Activated T-cell treated with anti-CD3 and anti-CD28 coated beads for 1 hour (primary cell): ENCODE data around the gene BMPR1A.
"Not testable (repeated sequence)": the region's sequence is repeated elsewhere in the genome, so short reads cannot be mapped to it uniquely, and the experiment has no call there.

Experiments used
- DNase-seq: peaks from one replicate; pipeline ENCODE4 v3.0.0-alpha.2; 2020; ENCODE audit warnings: low read depth

Gene BMPR1A

DNA sequence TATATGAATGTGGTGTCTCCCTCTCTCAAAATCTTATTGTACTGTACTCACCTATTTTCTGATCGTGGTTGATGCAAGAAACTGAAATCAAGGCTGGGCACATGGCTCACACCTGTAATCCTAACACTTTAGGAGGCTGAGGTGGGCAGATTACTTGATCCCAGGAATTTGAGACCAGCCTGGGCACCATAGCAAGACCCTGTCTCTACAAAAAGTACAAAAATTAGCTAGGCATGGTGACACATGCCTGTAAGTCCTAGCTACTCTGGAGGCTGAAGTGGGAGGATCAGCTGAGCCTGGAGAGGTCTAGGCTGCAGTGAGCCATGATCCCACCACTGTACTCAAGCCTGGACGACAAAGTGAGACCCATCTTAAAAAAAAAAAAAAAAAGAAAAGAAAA, 185.0 kb downstream of the BMPR1A start:
- no peak for DNase-seq

DNA sequence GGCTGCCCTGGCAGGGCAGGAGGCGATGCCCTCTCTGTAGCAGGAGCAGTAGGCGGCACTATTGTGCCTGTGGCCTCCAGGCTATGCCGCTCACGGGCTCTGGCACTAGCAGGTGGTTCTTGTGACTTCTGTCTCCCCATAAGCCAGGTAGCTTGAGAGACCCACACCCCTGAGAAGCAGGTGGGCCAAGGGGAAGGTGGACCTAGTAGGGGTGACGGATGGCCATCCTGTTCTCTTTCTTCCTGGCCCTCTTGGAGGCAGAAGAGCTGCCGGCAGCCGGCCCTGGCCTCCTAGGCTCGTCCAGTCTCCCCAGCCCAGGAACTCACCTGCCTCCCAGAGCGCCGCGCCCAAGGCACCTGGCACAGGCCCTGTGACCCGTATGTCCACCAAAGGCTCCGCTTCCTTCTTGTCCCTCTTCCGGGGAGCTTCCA, 185.6 kb downstream of the BMPR1A start:
- DNase-seq = no peak

- DNase-seq = no peak
Observed at GRCh38 chr10:86942441-86943315, 186.3 kb downstream of the BMPR1A start.

- no peak for DNase-seq
Observed at GRCh38 chr10:86943316-86944030, 187.1 kb downstream of the BMPR1A start.

DNA sequence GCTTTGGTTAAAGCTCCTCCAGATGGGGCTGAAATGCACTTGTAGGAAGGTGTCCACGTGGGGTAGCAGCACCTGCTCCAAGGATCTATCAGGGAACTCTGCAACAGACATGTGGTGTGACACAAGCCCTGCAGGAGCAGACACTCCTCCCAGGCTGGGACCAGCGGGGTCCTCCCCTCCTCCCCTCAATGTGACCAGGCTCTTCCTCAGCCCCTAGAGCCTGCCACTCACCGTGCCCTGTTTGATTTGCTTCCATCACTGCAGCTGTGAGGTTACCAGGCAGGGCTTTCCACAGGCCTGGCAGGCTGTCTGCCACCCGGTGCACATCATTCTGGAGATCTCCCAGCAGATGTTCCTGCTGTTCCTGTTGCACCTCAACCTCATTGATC, 187.6 kb downstream of the BMPR1A start:
- DNase-seq = no peak

- no peak for DNase-seq
Observed at GRCh38 chr10:86944471-86944870, 188.1 kb downstream of the BMPR1A start.

DNA sequence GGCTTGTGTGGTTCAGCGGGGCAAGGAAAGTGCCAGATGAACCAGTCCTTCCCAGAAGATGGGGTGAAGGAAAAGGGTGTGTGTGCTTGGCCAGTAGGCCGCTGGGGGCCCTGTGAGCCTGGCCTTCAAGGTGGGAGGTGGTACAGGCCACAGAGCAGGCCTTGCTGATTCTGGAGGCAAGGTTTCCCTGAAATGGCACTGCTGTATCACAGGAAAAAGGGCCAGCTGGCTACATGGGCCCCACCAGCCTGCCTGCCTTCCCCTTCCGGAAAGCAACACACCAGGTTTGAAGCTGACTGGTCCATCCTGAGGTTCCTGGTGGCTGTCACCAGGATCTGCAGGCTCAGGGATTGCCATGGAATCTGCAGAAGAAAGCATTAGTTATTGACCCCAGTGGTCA, 188.5 kb downstream of the BMPR1A start:
- DNase-seq = no peak

- no peak for DNase-seq
Observed at GRCh38 chr10:86945361-86946212, 189.2 kb downstream of the BMPR1A start.

- DNase-seq = no peak
Observed at GRCh38 chr10:86946213-86947155, 190.1 kb downstream of the BMPR1A start.

DNA sequence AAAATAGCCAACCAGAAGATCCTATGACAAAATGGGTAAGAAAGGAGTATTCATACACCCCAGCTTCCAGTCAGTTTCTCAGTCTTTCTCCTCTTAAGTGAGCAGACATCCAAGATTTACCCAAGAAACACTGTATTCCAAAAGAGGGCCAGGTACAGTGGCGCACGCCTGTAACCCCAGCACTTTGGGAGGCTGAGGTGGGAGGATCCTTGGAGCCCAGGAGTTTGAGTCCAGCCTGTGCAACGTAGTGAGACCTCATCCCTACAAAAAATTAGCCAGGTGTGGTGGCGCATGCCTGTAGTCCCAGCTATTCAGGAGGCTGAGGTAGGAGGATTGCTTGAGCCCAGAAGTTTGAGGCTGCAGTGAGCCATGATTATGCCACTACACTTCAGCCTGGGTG, 191.4 kb downstream of the BMPR1A start:
- not testable (repeated sequence) for DNase-seq

- no peak for DNase-seq
Observed at GRCh38 chr10:86950349-86950748, 193.9 kb downstream of the BMPR1A start.

GRCh38 chr10:86951184-86951761, 194.9 kb downstream of the BMPR1A start:
- DNase-seq = no peak

GRCh38 chr10:86952106-86952505, 195.7 kb downstream of the BMPR1A start:
- no peak for DNase-seq

DNA sequence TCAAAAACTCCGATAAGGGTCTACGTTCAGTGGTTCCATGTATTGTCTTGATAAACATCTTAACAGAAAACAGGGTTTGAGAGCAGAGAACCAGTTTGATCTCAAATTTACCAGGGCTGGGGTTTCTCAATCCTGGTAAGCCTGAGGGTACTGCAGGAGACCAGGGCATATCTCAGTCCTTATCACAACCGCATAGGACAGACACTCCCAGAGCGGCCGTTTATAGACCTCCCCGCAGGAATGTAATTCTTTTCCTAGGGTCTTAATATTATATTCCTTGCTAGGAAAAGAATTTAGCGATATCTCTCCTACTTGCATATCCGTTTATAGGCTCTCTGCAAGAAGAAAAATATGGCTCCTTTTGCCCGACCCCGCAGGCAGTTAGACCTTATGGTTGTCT, 196.3 kb downstream of the BMPR1A start:
- DNase-seq = not testable (repeated sequence)

DNA sequence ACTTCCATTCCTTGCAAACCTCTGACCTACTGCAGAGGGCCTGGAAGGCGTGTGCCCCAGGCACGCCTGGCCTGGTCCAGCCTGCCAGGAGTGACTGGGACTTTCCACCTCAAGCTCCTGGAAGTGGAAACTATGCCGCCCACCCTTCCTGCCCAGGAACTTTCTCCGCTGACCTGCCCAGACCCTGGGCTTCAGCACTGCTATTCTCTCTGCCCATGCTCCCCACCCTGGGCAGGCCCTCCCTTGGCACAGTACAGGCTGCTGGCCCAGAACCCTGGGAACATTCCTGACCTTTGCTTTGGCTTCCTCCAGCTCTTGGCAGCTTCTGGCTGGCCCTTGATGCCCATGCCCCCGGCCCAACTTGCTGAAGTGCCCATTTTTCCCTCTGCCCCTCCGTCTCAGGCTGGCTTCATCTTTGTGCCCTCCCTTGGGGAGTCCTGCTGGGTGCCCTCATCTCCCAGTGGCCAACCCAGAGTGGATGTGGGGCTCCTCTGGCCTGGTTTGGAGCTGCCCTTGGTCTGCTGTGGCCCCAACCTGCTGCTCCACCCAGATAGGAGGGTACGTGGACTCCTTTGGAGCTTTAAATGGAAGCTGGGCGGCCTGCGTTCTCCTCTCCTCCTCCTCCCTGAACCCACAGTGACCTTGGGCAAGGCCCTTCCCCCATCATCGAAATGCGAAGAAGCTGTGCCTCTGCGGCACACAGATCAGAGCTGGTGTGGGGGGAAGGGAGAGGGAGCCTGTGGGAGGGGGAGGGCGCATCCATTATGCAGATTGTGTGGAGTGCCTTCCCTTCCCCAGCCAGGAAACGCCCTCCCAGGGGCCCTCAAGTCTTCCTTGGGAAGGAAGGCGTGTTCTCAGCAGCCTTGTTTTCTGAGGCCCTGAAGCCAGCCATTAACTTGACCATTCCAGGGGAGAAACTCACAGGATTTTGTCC, 197.6 kb downstream of the BMPR1A start:
- DNase-seq = no peak

GRCh38 chr10:86954681-86955500, 198.5 kb downstream of the BMPR1A start:
- no peak for DNase-seq

GRCh38 chr10:86955501-86956194, 199.2 kb downstream of the BMPR1A start:
- DNase-seq = no peak

DNA sequence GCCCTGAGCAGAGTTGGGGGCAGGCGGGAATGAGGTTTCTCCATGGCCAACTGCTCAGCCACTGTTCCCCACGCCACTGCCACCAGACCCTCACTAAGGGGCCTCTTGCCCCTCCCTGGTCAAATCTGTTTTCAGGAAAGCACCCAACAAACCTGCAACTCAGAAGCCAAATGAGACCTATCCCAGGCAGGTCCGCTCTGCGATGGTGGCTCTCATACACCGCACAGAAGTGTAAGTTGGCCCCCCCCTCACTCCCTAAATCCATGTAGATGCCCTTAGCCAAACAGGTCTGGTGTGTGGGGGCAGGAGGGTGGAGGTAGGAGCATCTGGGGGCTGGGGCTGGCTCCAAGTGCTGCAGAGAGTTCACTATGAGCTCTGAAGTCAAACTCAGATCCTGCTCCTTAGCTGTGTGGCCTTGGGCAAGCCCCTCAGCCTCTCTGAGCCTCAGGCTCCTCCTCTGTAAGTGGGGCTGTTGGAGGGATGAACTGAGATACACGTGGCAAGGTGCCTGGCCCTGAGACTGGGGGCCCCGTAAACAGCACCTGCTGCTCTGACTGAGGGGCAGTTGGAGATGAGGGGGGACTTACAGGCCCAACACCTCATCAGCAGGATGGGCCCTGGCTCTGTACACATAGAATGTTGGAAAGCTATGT, 199.9 kb downstream of the BMPR1A start:
- DNase-seq = no peak
